Stimulated activated CD4-positive, alpha-beta T cell treated with anti-CD3 and anti-CD28 coated beads, Interleukin-4, amount 100 ng/mL, for 1 hour (primary cell): ENCODE data around the gene TRUB2.
"Not testable (repeated sequence)": the region's sequence is repeated elsewhere in the genome, so short reads cannot be mapped to it uniquely, and the experiment has no call there.

Experiments
- DNase-seq: peaks from one replicate; pipeline ENCODE4 v3.0.0-alpha.2; 2020

TRUB2 gene

GRCh38 chr9:128340691-128341434, 18.6 kb upstream of the TRUB2 start:
- DNase-seq, result no peak

GRCh38 chr9:128339761-128340690, 17.8 kb upstream of the TRUB2 start, which contains the start of gene SLC27A4:
TSS of gene SLC27A4 (plus strand) at chr9:128340527. CDS start at chr9:128343133, 2,606 bp downstream.
- DNase-seq, result peak; percentile 82

- not testable (repeated sequence) for DNase-seq
Measured at GRCh38 chr9:128338852-128339614, 16.8 kb upstream of the TRUB2 start.

- DNase-seq, result no peak
Measured at GRCh38 chr9:128337936-128338335, 15.7 kb upstream of the TRUB2 start.

GRCh38 chr9:128335914-128336313, 13.7 kb upstream of the TRUB2 start:
- DNase-seq, result no peak

GRCh38 chr9:128335161-128335560, 12.9 kb upstream of the TRUB2 start:
- DNase-seq, result no peak

- DNase-seq, result no peak
Measured at GRCh38 chr9:128333451-128333869, 11.2 kb upstream of the TRUB2 start.

- no peak for DNase-seq
Measured at GRCh38 chr9:128325629-128326028, 3.4 kb upstream of the TRUB2 start.

- no peak for DNase-seq
Measured at GRCh38 chr9:128324401-128324800, 2.2 kb upstream of the TRUB2 start.

- no peak for DNase-seq
Measured at GRCh38 chr9:128323791-128324190, 1.5 kb upstream of the TRUB2 start.

- peak; percentile 6 for DNase-seq
Measured at GRCh38 chr9:128323212-128323730, 1.0 kb upstream of the TRUB2 start.

GRCh38 chr9:128321879-128322403, 306 bp downstream of the TRUB2 start:
- DNase-seq, result no peak

- DNase-seq, result no peak
Measured at GRCh38 chr9:128321343-128321742, 904 bp downstream of the TRUB2 start.

GRCh38 chr9:128317629-128318028, 4.6 kb downstream of the TRUB2 start:
- no peak for DNase-seq

GRCh38 chr9:128316421-128316820, 5.8 kb downstream of the TRUB2 start:
- no peak for DNase-seq

GRCh38 chr9:128314697-128315096, 7.5 kb downstream of the TRUB2 start:
- no peak for DNase-seq

- no peak for DNase-seq
Measured at GRCh38 chr9:128310461-128310860, 11.8 kb downstream of the TRUB2 start.

GRCh38 chr9:128309551-128309950, 12.7 kb downstream of the TRUB2 start:
- no peak for DNase-seq

GRCh38 chr9:128304971-128305288, 17.3 kb downstream of the TRUB2 start:
- DNase-seq, result no peak

GRCh38 chr9:128304136-128304970, 17.9 kb downstream of the TRUB2 start:
- no peak for DNase-seq
